Measurements from ENCODE around the gene SDHA.
"Not testable (repeated sequence)": the region's sequence is repeated elsewhere in the genome, so short reads cannot be mapped to it uniquely, and the experiment has no call there.

SDHA gene

GRCh38 chr5:278646-279045 lies 60.5 kb downstream of the SDHA start:
- no peak overlapping the region for H3K4me3 ChIP-seq (ENCODE audit: low read depth, low read length)
- TF ChIP-seq CTCF (IDR thresholded peaks at IDR 0.05; ENCODE audit: low read depth, low read length): no peak

GRCh38 chr5:279051-279665 lies 61.0 kb downstream of the SDHA start:
- H3K4me3 ChIP-seq (ENCODE audit: low read depth, low read length): not testable (repeated sequence)

GRCh38 chr5:285991-286557 lies 68.0 kb downstream of the SDHA start:
- H3K4me3 ChIP-seq (ENCODE audit: low read depth, low read length): no peak overlapping the region
- TF ChIP-seq CTCF (IDR thresholded peaks at IDR 0.05; ENCODE audit: low read depth, low read length): no peak

- not testable (repeated sequence) for H3K4me3 ChIP-seq (ENCODE audit: low read depth, low read length)
These were observed 72.1 kb downstream of the SDHA start for GRCh38 chr5:290200-290599.

GRCh38 chr5:291345-291744 lies 73.2 kb downstream of the SDHA start:
- not testable (repeated sequence) for H3K4me3 ChIP-seq (ENCODE audit: low read depth, low read length)

GRCh38 chr5:294788-295187 lies 76.7 kb downstream of the SDHA start:
- not testable (repeated sequence) for H3K4me3 ChIP-seq (ENCODE audit: low read depth, low read length)

- H3K4me3 ChIP-seq (ENCODE audit: low read depth, low read length): not testable (repeated sequence)
These were observed 78.1 kb downstream of the SDHA start for GRCh38 chr5:296207-296606.

GRCh38 chr5:296954-297353 lies 78.8 kb downstream of the SDHA start:
- not testable (repeated sequence) for H3K4me3 ChIP-seq (ENCODE audit: low read depth, low read length)

GRCh38 chr5:297448-297847 lies 79.3 kb downstream of the SDHA start:
- not testable (repeated sequence) for H3K4me3 ChIP-seq (ENCODE audit: low read depth, low read length)

GRCh38 chr5:297991-298736 lies 80.0 kb downstream of the SDHA start:
- not testable (repeated sequence) for H3K4me3 ChIP-seq (ENCODE audit: low read depth, low read length)

GRCh38 chr5:298737-299125 lies 80.6 kb downstream of the SDHA start:
- no peak overlapping the region for H3K4me3 ChIP-seq (ENCODE audit: low read depth, low read length)
- no peak for TF ChIP-seq CTCF (IDR thresholded peaks at IDR 0.05; ENCODE audit: low read depth, low read length)

GRCh38 chr5:299921-300320 lies 81.8 kb downstream of the SDHA start:
- not testable (repeated sequence) for H3K4me3 ChIP-seq (ENCODE audit: low read depth, low read length)

- not testable (repeated sequence) for H3K4me3 ChIP-seq (ENCODE audit: low read depth, low read length)
These were observed 82.7 kb downstream of the SDHA start for GRCh38 chr5:300691-301435.

- H3K4me3 ChIP-seq (ENCODE audit: low read depth, low read length): not testable (repeated sequence)
These were observed 84.3 kb downstream of the SDHA start for GRCh38 chr5:302416-302815.
